ENCODE measurements around the gene TMPRSS5.
A peak's percentile ranks its signal among the peaks of the same experiment; 100 is the strongest.
"Not testable (repeated sequence)": the region's sequence is repeated elsewhere in the genome, so short reads cannot be mapped to it uniquely, and the experiment has no call there.

The TMPRSS5 gene

GRCh38 chr11:113724778-113725177 lies 18.7 kb upstream of the TMPRSS5 start:
- no peak overlapping the region for H3K27ac ChIP-seq (ENCODE audit: poor library complexity, severe bottlenecking)
- no peaks in the 10 kb centered on the region for H3K36me3 ChIP-seq (ENCODE audit: low read depth)
- peaks cover 8% of the 10 kb centered on the region for H3K4me1 ChIP-seq (ENCODE audit: insufficient read depth, poor library complexity, severe bottlenecking)
- H3K9me3 ChIP-seq (ENCODE audit: severe bottlenecking): no peaks in the 10 kb centered on the region
- DNase-seq (ENCODE audit: low spot score) (no peak), ATAC-seq (ENCODE audit: low read depth) (no peak)
- H3K4me3 ChIP-seq (ENCODE audit: severe bottlenecking): no peak overlapping the region
- no peaks in the 10 kb centered on the region for H3K27me3 ChIP-seq (ENCODE audit: insufficient read depth, poor library complexity, severe bottlenecking)
- TF ChIP-seq CTCF (IDR thresholded peaks at IDR 0.05; ENCODE audit: poor library complexity, severe bottlenecking): no peak

- ATAC-seq (ENCODE audit: low read depth) (no peak), DNase-seq (ENCODE audit: low spot score) (no peak)
- H3K36me3 ChIP-seq (ENCODE audit: low read depth): no peaks in the 10 kb centered on the region
- no peaks in the 10 kb centered on the region for H3K9me3 ChIP-seq (ENCODE audit: severe bottlenecking)
- H3K27me3 ChIP-seq (ENCODE audit: insufficient read depth, poor library complexity, severe bottlenecking): no peaks in the 10 kb centered on the region
- H3K4me1 ChIP-seq (ENCODE audit: insufficient read depth, poor library complexity, severe bottlenecking): peaks cover 8% of the 10 kb centered on the region
- no peak overlapping the region for H3K27ac ChIP-seq (ENCODE audit: poor library complexity, severe bottlenecking)
- TF ChIP-seq CTCF (IDR thresholded peaks at IDR 0.05; ENCODE audit: poor library complexity, severe bottlenecking): no peak
- H3K4me3 ChIP-seq (ENCODE audit: severe bottlenecking): no peak overlapping the region
Measured at GRCh38 chr11:113723787-113724186, 17.7 kb upstream of the TMPRSS5 start.

- DNase-seq (ENCODE audit: low spot score) (no peak), ATAC-seq (ENCODE audit: low read depth) (no peak)
- Histone ChIP-seq H3K4me3 (ENCODE audit: severe bottlenecking) (no peak overlapping the region), H3K27me3 (ENCODE audit: insufficient read depth, poor library complexity, severe bottlenecking) (no peaks in the 10 kb centered on the region), H3K9me3 (ENCODE audit: severe bottlenecking) (no peaks in the 10 kb centered on the region), H3K27ac (ENCODE audit: poor library complexity, severe bottlenecking) (no peak overlapping the region), H3K4me1 (ENCODE audit: insufficient read depth, poor library complexity, severe bottlenecking) (peaks cover 8% of the 10 kb centered on the region), H3K36me3 (ENCODE audit: low read depth) (no peaks in the 10 kb centered on the region)
- TF ChIP-seq CTCF (IDR thresholded peaks at IDR 0.05; ENCODE audit: poor library complexity, severe bottlenecking): no peak
Measured at GRCh38 chr11:113722934-113723333, 16.8 kb upstream of the TMPRSS5 start.

- Histone ChIP-seq H3K4me3 (ENCODE audit: severe bottlenecking) (no peak overlapping the region), H3K27ac (ENCODE audit: poor library complexity, severe bottlenecking) (no peak overlapping the region), H3K36me3 (ENCODE audit: low read depth) (no peaks in the 10 kb centered on the region), H3K9me3 (ENCODE audit: severe bottlenecking) (no peaks in the 10 kb centered on the region), H3K4me1 (ENCODE audit: insufficient read depth, poor library complexity, severe bottlenecking) (peaks cover 8% of the 10 kb centered on the region), H3K27me3 (ENCODE audit: insufficient read depth, poor library complexity, severe bottlenecking) (no peaks in the 10 kb centered on the region)
- DNase-seq (ENCODE audit: low spot score) (no peak), ATAC-seq (ENCODE audit: low read depth) (no peak)
- no peak for TF ChIP-seq CTCF (IDR thresholded peaks at IDR 0.05; ENCODE audit: poor library complexity, severe bottlenecking)
Measured at GRCh38 chr11:113722221-113722620, 16.1 kb upstream of the TMPRSS5 start.

- no peak for DNase-seq (ENCODE audit: low spot score)
- Histone ChIP-seq H3K9me3 (ENCODE audit: severe bottlenecking) (no peaks in the 10 kb centered on the region), H3K4me3 (ENCODE audit: severe bottlenecking) (no peak overlapping the region), H3K27ac (ENCODE audit: poor library complexity, severe bottlenecking) (no peak overlapping the region), H3K4me1 (ENCODE audit: insufficient read depth, poor library complexity, severe bottlenecking) (peaks cover 8% of the 10 kb centered on the region), H3K36me3 (ENCODE audit: low read depth) (no peaks in the 10 kb centered on the region), H3K27me3 (ENCODE audit: insufficient read depth, poor library complexity, severe bottlenecking) (no peaks in the 10 kb centered on the region)
- ATAC-seq (ENCODE audit: low read depth): peak; percentile 49; the same call in 1 of the 3 replicates
- TF ChIP-seq CTCF (IDR thresholded peaks at IDR 0.05; ENCODE audit: poor library complexity, severe bottlenecking): no peak
Measured at GRCh38 chr11:113721462-113722066, 15.5 kb upstream of the TMPRSS5 start.

- H3K36me3 ChIP-seq (ENCODE audit: low read depth); ATAC-seq (ENCODE audit: low read depth); H3K9me3 ChIP-seq (ENCODE audit: severe bottlenecking); H3K27ac ChIP-seq (ENCODE audit: poor library complexity, severe bottlenecking); H3K4me1 ChIP-seq (ENCODE audit: insufficient read depth, poor library complexity, severe bottlenecking); DNase-seq (ENCODE audit: low spot score); H3K27me3 ChIP-seq (ENCODE audit: insufficient read depth, poor library complexity, severe bottlenecking); H3K4me3 ChIP-seq (ENCODE audit: severe bottlenecking): not testable (repeated sequence)
Measured at GRCh38 chr11:113720478-113720877, 14.4 kb upstream of the TMPRSS5 start.
